ENCODE data around the gene SLC49A4. TPM values are rescaled to one million over a fixed set of nuclear protein-coding genes. Genes with fewer than 3 reads are reported as not detected.

Gene SLC49A4
- total RNA-seq, 1 experiment from 2014 or later: 24.2 TPM

- DNase-seq (ENCODE audit: low read depth): no peak
These were observed 9.6 kb upstream of the SLC49A4 start for GRCh38 chr3:122785231-122785630.

DNA sequence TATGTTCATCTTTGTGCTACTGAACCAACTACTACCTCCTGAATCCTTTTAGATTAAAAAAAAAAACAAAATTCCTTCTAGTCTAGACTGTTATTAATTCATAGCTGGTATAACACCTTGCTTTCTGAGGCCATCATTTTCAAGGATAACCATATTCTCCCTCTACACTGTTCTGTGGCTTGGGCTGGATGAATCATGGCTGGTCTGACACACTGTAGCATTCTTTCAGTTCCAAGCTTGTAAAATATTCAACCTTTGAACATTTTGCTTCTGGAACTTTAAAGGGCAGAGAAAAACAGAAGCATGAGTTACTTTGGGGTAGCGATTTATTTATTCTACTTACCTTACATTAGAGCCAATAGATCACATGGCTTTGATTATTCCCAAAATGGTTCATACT, 8.8 kb upstream of the SLC49A4 start:
- peak; percentile 60 for DNase-seq (ENCODE audit: low read depth)

GRCh38 chr3:122787872-122788271, 7.0 kb upstream of the SLC49A4 start:
- DNase-seq (ENCODE audit: low read depth): no peak

- DNase-seq (ENCODE audit: low read depth): no peak
These were observed 5.1 kb upstream of the SLC49A4 start for GRCh38 chr3:122789585-122790273.

DNA sequence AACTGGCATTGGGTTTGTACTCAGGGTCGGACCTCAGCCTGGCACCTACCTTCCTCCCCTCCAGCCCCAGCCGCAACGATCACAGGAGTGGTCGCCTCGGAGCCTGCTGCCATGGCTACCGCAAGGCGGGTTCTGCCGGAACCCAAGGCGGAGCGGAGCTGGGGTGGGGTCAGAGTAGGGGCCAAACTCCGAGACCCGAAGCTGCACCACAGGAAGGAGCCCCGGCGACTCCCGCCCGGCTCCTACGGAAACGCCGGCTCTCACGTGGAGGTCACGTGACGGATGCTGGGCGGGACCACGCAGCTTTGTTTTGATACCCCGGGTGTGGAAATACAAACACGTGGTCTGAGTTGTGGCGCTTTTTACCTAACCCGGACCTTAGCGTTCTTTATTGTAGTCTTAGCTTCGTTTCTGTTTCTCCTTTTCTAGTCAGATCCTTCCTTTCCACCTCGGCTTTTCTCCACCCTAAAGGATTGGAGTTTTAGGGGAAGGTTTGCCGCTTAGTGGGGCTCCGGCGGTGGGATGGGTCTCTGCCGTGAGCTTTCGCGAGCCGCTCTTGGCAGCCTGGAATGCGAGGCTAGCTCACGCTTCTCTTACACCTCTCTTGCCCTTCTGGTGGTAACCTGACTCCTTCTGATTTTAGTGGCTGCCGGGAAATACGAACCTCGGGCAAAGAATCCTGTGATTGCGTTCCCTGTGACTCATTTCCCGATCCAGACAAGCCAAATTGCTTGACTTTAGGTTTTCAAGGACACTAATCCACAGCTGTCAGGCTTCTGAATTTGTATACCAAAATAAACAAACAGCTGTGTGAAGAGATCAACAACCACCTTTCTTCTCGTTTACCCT, 1.1 kb upstream of the SLC49A4 start, which contains the start of gene HSPBAP1:
TSS of gene HSPBAP1 (minus strand) at position 264 of the 849 bp plus-strand sequence. CDS start at position 113, 151 bp downstream.
- DNase-seq (ENCODE audit: low read depth): peak; percentile 89

- peak; percentile 55 for DNase-seq (ENCODE audit: low read depth)
These were observed 438 bp upstream of the SLC49A4 start for GRCh38 chr3:122794483-122794778.

DNA sequence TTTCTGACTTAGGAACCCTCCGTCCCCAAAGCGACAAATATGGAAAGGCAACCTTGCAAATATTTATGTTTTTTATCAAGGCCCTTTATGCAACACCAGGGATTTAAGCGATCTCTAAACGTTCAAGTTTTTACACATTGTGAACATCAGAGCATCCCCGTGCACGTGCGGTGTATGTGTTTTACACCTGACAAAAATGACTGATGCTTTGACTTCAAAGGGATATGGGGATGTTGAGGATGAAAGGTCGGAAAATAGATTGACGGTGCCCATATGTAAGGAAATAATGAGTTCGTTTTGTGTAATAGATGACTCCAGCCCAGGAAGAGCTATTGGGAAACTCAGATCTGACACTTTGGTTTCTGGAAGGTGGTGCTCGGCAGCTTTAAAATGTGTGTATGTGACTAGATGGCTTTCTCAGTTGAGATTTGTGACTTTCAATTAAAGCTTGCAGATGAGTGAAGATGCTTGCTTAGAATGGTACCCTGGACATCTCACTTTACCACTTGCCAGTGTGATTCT, 866 bp downstream of the SLC49A4 start:
- no peak for DNase-seq (ENCODE audit: low read depth)

GRCh38 chr3:122797291-122797690, 2.4 kb downstream of the SLC49A4 start:
- no peak for DNase-seq (ENCODE audit: low read depth)

GRCh38 chr3:122799322-122799721, 4.5 kb downstream of the SLC49A4 start:
- no peak for DNase-seq (ENCODE audit: low read depth)

GRCh38 chr3:122800031-122800430, 5.2 kb downstream of the SLC49A4 start:
- no peak for DNase-seq (ENCODE audit: low read depth)

DNA sequence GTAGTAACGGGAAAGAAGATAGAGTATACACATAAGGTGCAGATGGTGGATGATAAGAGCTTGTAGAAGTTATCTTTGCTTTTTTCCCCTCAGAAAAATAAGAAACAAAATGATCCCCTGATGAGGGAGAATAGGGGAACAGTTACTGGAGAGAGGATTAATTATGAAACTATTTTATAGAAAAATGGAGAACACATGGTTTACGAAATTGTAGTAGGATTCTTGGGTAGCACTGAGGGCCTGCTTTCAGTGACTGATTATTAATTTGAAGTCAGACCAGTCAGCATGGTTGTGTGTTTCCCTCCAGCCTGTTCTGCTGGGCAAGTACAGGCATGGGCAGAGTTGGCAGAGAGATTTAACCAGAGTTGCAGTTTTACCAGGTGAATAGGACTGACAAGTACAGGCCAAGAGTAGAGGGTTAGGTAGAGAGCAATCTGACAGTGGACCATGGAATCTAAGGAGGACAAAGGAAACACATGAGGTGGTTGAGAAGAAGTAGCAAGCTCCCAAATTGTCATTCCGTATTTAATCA, 5.9 kb downstream of the SLC49A4 start:
- no peak for DNase-seq (ENCODE audit: low read depth)

DNA sequence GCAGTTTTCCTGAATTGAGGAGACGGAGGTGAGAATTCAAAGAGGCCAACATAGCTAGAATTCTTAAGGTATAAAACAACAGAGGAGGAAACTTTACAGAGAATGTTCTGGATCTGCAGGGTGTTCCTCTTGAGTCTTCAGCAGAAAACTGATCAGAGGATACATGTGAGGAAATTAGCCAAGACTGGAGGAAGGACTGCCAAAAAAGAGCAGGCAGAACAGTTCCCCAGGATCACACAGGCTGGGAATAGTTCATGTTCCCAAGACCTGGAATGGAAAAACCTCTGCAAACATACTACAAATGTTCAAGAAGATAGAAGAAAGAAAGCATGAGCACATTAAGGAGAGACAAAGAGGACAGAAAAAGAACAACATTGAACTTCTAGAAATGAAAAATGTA, 7.5 kb downstream of the SLC49A4 start:
- DNase-seq (ENCODE audit: low read depth): no peak

DNA sequence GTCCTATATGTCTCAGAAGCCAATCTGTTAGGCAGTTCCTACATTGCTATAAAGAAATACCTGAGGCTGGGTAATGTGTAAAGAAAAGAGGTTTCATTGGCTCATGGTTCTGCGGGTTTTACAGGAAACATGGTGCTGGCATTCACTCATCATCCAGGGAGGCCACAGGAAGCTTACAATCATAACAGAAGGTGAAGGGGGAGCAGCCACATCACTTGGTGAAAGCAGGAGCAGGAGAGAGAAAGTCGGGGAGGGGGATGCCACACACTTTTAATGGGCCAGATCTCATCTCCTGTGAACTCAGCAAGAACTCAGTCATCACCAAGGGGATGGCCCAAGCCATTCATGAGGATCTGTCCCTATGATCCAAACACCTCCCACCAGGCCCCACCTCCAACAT, 9.1 kb downstream of the SLC49A4 start:
- DNase-seq (ENCODE audit: low read depth): no peak

DNA sequence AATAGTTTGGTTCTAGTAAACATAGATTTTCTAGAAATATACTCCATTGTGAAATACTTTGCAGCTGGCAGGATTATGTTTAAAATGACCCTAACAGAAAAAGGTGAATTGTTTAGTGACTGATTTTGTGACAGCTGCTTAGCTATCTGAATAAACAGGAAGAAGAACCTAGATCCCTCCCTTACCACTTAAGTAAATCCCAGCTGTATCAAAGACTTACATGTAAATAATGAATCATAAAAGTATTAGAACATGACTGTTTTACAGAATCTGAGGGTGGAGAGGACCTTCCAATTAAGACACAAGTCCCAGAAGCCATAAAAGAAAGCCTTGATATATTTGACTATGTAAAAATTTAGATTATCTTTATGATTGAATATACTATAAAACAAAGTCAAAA, 15.9 kb downstream of the SLC49A4 start:
- DNase-seq (ENCODE audit: low read depth): peak; percentile 85

DNA sequence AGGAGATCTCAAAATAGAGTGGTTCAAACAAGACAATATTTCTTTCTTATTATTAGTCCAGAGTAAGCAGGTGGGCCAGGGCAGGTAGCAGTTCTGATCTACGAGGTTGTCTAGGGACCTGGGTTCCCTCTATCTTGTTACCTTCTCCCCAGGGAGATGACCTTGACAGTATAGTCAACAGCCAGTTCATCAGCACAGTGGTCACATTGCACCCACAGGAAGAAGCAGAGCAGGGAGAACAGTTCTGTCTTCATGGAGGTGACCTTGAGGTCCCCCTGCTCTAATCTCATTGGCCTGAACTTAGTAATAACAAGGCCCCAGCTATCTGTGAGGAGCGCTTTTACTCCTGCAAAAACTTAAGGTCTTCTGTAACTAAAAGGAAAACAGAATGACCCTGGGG, 21.7 kb downstream of the SLC49A4 start:
- DNase-seq (ENCODE audit: low read depth): no peak

- DNase-seq (ENCODE audit: low read depth): peak; percentile 64
These were observed 29.9 kb downstream of the SLC49A4 start for GRCh38 chr3:122824465-122825381.

- no peak for DNase-seq (ENCODE audit: low read depth)
These were observed 30.6 kb downstream of the SLC49A4 start for GRCh38 chr3:122825460-122825859.

DNA sequence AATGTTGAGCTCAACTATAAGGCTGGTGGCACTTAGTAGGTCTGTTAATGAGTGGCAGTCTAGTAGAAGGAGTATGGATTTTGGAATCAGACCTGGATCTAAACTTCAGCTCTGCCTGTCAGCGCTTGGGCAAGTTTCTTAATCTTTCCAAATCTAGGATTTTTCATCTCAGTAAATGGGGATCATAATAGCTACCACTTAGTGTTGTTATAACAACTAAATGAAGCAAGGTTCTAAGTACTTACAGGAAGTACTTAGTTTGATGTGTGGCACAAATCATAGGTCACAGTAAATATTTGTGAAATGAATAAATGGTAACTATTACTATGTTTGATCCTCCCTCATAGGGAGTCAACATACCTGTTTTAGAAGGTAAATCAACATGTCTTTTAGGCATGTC, 31.4 kb downstream of the SLC49A4 start:
- DNase-seq (ENCODE audit: low read depth): no peak

GRCh38 chr3:122828281-122828680, 33.4 kb downstream of the SLC49A4 start:
- DNase-seq (ENCODE audit: low read depth): no peak

DNA sequence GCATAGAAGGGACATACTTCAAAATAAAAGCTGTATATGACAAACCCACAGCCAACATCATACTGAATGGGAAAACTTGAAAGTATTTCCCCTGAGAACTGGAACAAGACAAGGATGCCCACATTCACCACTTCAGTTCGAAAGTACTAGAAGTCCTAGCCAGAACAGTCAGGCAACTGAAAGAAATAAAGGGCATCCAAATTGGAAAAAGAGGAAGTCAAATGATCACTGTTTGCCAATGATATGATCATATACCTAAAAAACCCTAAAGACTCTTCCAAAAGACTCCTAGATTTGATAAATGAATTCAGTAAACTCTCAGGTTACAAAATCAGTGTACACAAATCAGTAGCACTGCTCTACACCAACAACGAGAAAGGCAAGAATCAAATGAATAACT, 40.7 kb downstream of the SLC49A4 start:
- no peak for DNase-seq (ENCODE audit: low read depth)

DNA sequence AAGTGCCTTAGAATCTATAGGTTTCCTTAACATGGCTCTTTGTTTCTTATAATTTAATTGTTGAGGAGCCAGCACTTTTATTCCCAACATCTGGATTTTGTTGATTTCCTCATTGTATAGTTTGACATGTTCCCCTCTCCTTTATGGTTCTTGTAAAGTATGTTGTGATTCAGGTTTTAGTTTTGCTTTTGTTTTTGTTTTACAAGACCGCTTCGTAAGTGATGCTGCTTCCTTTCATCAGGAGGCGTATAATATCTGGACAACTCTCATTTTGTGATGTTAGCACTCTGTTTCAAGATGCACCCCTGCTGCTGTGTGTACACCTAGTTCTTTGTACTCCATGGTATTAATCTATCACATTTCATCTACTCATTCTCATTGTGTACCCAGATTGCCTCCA, 48.7 kb downstream of the SLC49A4 start:
- no peak for DNase-seq (ENCODE audit: low read depth)

DNA sequence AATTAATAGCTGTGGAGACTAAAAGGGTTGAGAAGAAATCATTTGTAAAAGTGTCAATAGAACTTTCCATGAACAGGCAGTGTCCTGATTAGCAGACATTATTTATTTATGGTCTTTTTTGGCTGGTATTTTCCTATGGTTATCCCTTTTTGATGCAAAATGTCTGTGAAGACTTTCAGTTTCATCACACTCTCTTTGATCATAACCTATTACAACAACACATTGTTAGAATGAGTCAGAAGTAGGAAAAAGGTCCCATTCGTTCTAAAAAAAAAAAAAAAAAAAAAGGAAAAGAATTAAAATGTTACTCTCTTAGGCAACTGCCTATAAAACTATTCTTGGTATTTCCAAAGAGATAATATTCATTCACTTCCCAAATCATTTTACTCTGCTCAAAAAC, 62.1 kb downstream of the SLC49A4 start:
- peak; percentile 32 for DNase-seq (ENCODE audit: low read depth)

Measured in LHCN-M2 (cell line).